Fibroblast of villous mesenchyme (primary cell): Measurements from ENCODE around the gene PRR7. TPM values are rescaled to one million over a fixed set of nuclear protein-coding genes. Genes with fewer than 3 reads are reported as not detected.
A peak's percentile ranks its signal among the peaks of the same experiment; 100 is the strongest.

ENCODE experiments used
- DNase-seq: peaks from one replicate; pipeline ENCODE4 v3.0.0-alpha.2; 2010; ENCODE audit warnings: low read depth
- H3K4me3 ChIP-seq: 2 replicates; pipeline ENCODE4 v1.5.1; 2011; ENCODE audit warnings: low read depth, mild to moderate bottlenecking, low read length
- total RNA-seq: library from RNA; depleted of rRNA; stranded (reverse); fragments of >200 nt; gene quantifications from 2 replicates; pipeline ENCODE4 v1.2.3, GENCODE V29; 2012
- TF ChIP-seq, protein P1 (sequence below): IDR thresholded peaks from 2 replicates; pipeline ENCODE4 v1.5.1; 2012; ENCODE audit warnings: low read depth, mild to moderate bottlenecking, low read length; ENCODE audit not compliant: insufficient read depth

PRR7 gene
- total RNA-seq, 1 donor = 4.7 TPM

DNA sequence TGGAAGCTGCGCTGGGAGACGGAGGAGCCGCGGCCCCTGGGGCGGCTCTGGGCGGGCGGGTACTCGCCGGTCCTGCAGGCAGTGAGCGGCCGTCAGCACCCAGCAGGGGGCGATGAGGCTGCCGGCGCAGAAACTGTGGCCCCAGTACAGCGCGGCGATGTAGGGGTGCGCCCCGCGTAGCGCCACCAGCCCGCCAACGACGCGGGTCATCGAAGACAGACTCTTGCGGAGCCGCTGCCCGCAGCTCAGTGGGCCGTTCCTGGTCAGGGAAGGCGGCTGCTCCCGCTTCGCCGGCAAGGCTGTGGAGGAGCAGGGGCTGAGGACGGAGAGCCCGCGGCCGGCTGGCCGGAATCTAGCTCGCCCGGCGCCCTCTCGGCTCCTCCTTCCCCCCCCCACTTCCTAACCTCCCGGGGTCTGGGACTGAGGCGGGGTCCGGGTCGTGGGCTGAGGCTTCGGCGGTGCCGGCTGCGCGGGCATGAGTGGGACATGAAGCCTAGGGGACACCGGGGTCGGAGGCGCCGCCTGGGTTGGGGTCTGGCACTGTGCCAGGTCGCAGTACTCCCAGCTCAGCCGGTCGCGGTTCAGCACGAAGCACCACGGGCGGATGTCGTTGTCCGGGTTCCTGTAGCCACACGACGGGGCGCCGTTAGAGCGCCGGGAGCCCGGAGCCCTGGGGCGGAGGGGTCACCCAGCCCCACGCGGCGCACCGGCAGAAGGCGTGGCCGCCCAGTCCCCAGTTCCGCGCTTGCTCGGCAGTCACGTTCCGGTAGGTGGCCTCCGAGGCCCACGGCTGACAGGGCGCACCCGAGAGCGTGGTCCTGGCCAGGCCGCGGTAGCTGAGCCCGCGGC is 42.6 kb upstream of the PRR7 start:
- H3K4me3 ChIP-seq = peak overlapping the region; percentile 70
- TF ChIP-seq, protein P1, sequence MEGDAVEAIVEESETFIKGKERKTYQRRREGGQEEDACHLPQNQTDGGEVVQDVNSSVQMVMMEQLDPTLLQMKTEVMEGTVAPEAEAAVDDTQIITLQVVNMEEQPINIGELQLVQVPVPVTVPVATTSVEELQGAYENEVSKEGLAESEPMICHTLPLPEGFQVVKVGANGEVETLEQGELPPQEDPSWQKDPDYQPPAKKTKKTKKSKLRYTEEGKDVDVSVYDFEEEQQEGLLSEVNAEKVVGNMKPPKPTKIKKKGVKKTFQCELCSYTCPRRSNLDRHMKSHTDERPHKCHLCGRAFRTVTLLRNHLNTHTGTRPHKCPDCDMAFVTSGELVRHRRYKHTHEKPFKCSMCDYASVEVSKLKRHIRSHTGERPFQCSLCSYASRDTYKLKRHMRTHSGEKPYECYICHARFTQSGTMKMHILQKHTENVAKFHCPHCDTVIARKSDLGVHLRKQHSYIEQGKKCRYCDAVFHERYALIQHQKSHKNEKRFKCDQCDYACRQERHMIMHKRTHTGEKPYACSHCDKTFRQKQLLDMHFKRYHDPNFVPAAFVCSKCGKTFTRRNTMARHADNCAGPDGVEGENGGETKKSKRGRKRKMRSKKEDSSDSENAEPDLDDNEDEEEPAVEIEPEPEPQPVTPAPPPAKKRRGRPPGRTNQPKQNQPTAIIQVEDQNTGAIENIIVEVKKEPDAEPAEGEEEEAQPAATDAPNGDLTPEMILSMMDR = peak; percentile 71
- peak; percentile 81 for DNase-seq

- no peak for DNase-seq
These were observed 41.9 kb upstream of the PRR7 start for GRCh38 chr5:177404641-177405179.

GRCh38 chr5:177405312-177405711 is 41.3 kb upstream of the PRR7 start:
- no peak overlapping the region for H3K4me3 ChIP-seq
- DNase-seq = no peak
- TF ChIP-seq, protein P1 = no peak

More at GRCh38 chr5:177404641-177405179, 41.9 kb upstream of the PRR7 start:
- TF ChIP-seq, protein P1 = no peak
- H3K4me3 ChIP-seq = peak overlapping the region; percentile 70

DNA sequence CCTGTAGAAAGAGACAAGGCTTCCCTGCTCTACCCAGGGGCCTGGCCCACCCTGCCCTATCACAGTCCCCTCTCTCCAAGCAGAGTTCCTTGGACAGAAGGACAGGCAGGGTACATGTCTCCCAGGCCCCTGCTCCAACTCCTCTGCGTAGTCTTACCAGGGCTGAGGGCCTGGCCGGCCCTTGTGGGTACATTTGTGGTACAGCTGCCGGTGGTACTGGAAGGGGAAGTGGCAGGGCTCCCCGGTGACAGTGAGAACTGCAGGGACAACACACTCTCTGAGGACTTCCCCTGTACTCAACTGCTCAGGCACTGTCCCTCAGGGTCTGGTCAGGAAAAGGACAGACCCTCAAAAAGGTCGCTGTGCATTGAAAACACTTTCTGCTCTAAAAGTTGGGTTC is 40.8 kb upstream of the PRR7 start:
- H3K4me3 ChIP-seq = no peak overlapping the region
- DNase-seq = no peak
- TF ChIP-seq, protein P1 = no peak

DNA sequence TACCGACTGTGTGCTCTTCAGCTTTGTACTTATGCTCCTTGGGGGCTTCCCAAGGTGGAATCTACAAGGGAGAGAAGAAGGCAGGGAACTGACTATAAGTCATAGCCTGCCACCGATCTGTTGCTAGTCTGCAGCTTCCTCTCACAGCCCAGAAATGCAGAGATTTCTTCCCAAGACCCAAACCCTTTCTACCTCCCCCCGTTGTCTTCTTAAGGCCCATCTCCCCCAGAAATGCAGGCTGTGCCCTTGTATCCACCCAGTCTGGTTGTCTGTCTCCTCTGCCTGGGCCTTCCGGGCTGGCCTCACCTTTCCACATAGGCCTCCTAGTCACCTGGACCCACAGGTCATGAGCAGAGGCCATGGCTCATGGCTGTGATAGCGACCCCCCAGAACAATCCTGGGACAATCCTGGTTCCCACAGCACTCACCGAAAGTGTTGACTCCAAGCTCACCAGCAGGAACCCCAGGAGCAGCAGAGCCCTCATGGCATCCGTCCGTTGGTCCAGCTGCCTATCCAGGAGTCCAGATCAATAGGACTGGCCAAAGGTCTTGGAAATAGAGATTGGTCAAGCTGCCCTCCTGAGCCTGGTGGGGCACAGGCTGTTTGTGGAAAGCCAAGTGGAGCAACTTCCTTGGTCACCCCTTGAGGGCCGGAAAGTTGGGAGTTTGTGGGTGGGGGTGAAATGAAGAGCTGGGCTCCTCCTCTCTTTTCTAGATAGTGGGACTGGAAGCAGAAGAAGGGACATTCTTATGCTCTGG is 37.4 kb upstream of the PRR7 start, which contains the start of gene F12:
Gene F12, minus strand, starts transcription at position 522 of the 759 bp plus-strand sequence. Its CDS starts 37 bp downstream, at position 485.
- DNase-seq = no peak
- TF ChIP-seq, protein P1 = no peak
- H3K4me3 ChIP-seq = no peak within 1 kb of the TSS

- H3K4me3 ChIP-seq = no peak overlapping the region
- no peak for DNase-seq
- TF ChIP-seq, protein P1 = no peak
These were observed 36.0 kb upstream of the PRR7 start for GRCh38 chr5:177410575-177410974.
